SK-N-SH (cell line): ENCODE results near the gene SURF1.

Experiments used
- CTCF ChIP-seq: fragments of 200-600 bp; sonication (generic); IDR thresholded peaks from 2 replicates; pipeline ENCODE4 v1.6.1; 2017; ENCODE audit warnings: antibody characterized with exemption, mild to moderate bottlenecking, moderate library complexity
- EP300 ChIP-seq, 2 experiments: IDR thresholded peaks; 2 replicates each; pipeline versions ENCODE4 v1.4.0 to v1.6.1; 2012; ENCODE audit warnings: borderline replicate concordance in 1 of 2, low read depth in 1 of 2, low read length in 1 of 2
- EZH2phosphoT487 ChIP-seq: fragments of 200-600 bp; sonication (generic); IDR thresholded peaks from 2 replicates; pipeline ENCODE4 v1.6.1; 2017; ENCODE audit warnings: low read depth, mixed run types, mild to moderate bottlenecking, antibody characterized with exemption, moderate library complexity, borderline replicate concordance
- FOSL2 ChIP-seq: IDR thresholded peaks from 2 replicates; pipeline ENCODE4 v1.4.0; 2012; ENCODE audit warnings: low read depth, mild to moderate bottlenecking, moderate library complexity, borderline replicate concordance
- FOXM1 ChIP-seq: IDR thresholded peaks from 2 replicates; pipeline ENCODE4 v1.4.0; 2012; ENCODE audit warnings: low read depth, mild to moderate bottlenecking
- MAX ChIP-seq: IDR thresholded peaks from 2 replicates; pipeline ENCODE4 v1.4.0; 2012; ENCODE audit warnings: low read depth
- MEF2A ChIP-seq: IDR thresholded peaks from 2 replicates; pipeline ENCODE4 v1.4.0; 2012; ENCODE audit warnings: low read depth, borderline replicate concordance
- MXI1 ChIP-seq: IDR thresholded peaks from 2 replicates; pipeline ENCODE4 v1.6.1; 2012; ENCODE audit warnings: mild to moderate bottlenecking, low read depth, low read length, improper control_type of control experiment
- POLR2AphosphoS5 ChIP-seq: IDR thresholded peaks from 2 replicates; pipeline ENCODE4 v1.6.1; 2012; ENCODE audit warnings: low read depth, low read length
- RAD21 ChIP-seq: IDR thresholded peaks from 2 replicates; pipeline ENCODE4 v1.6.1; 2012; ENCODE audit warnings: mild to moderate bottlenecking, low read length
- RCOR1 ChIP-seq: fragments of 150-350 bp; IDR thresholded peaks from 2 replicates; pipeline ENCODE4 v1.6.1; 2017; ENCODE audit warnings: antibody characterized with exemption, low read length
- RXRA ChIP-seq: IDR thresholded peaks from 2 replicates; pipeline ENCODE4 v1.4.0; 2012; ENCODE audit warnings: low read depth, mild to moderate bottlenecking, borderline replicate concordance
- TCF12 ChIP-seq: IDR thresholded peaks from 2 replicates; pipeline ENCODE4 v1.4.0; 2012
- TEAD4 ChIP-seq: IDR thresholded peaks from 2 replicates; pipeline ENCODE4 v1.4.0; 2012; ENCODE audit warnings: mild to moderate bottlenecking, borderline replicate concordance; ENCODE audit not compliant: insufficient read depth

- TF ChIP-seq CTCF (no peak), FOXM1 (no peak), TEAD4 (no peak), RAD21 (no peak), POLR2AphosphoS5 (no peak), RCOR1 (no peak), EZH2phosphoT487 (no peak), EP300 (IDR thresholded peaks at IDR 0.05; ENCODE audit: borderline replicate concordance in 1 of 2, low read depth in 1 of 2, low read length in 1 of 2) (no peak), RXRA (no peak), FOSL2 (no peak), MXI1 (no peak), MAX (no peak), TCF12 (no peak), MEF2A (no peak)
Measured at GRCh38 chr9:133354766-133355165, 1.5 kb downstream of the SURF1 start.
